HG02678 (cell line): Measurements from ENCODE around the gene UBE2Z.
"Not testable (repeated sequence)": the region's sequence is repeated elsewhere in the genome, so short reads cannot be mapped to it uniquely, and the experiment has no call there.

Experiments
- ATAC-seq: cut with Tn5 transposase; IDR thresholded peaks from one replicate; pipeline ENCODE4 v1.9.1; 2021; ENCODE audit warnings: mild to moderate bottlenecking, moderate library complexity; ENCODE audit not compliant: unreplicated experiment

Gene UBE2Z

GRCh38 chr17:48908047-48908843 lies at the start of gene UBE2Z:
Gene UBE2Z, plus strand, starts transcription at chr17:48908407. Its CDS starts 97 bp downstream, at chr17:48908504.
- ATAC-seq = peak; percentile 81

GRCh38 chr17:48860034-48860433 lies 48.2 kb upstream of the UBE2Z start:
- no peak for ATAC-seq

DNA sequence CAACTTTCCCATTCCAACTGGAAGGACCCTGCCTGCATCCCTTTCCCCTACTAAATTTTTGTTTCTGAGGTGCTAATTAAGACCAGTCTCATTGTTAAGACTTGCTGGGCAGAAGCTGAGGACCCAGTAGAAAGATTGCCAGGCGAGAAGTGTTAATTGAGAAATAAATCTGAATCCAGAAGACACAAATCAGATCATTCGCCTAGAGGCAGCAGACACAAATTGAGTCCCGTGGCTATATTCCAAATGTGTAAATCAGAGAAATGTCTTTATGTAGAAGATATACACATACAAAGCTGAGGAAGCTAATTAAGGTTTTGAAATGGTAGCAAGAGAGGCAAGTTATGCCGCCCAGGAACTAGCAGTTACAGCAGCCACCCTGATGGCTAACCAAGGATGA lies 47.8 kb upstream of the UBE2Z start:
- ATAC-seq = no peak

GRCh38 chr17:48868916-48869500 lies 39.2 kb upstream of the UBE2Z start:
- no peak for ATAC-seq

- ATAC-seq = no peak
These were observed 38.3 kb upstream of the UBE2Z start for GRCh38 chr17:48869821-48870318.

DNA sequence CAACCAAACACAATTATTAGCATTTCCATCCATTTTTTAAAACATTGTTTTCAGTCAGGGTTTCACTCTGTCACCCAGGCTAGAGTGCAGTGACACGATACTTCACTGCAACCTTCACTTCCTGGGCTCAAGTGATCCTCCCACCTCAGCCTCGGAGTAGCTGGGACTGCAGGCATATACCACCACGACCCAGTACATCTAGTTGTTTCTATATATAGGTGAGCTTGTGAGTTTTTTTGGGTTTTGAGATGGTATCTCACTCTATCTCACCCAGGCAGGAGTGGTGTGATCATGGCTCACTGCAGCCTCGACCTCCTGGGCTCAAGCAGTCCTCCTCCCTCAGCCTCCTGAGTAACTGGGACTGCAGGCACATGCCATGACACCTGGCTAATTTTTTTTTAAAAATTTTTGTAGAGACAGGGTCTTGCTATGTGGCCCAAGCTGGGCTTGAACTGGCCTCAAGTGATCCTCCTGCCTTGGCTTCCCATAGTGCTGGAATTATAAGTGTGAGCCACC lies 37.1 kb upstream of the UBE2Z start:
- no peak for ATAC-seq

DNA sequence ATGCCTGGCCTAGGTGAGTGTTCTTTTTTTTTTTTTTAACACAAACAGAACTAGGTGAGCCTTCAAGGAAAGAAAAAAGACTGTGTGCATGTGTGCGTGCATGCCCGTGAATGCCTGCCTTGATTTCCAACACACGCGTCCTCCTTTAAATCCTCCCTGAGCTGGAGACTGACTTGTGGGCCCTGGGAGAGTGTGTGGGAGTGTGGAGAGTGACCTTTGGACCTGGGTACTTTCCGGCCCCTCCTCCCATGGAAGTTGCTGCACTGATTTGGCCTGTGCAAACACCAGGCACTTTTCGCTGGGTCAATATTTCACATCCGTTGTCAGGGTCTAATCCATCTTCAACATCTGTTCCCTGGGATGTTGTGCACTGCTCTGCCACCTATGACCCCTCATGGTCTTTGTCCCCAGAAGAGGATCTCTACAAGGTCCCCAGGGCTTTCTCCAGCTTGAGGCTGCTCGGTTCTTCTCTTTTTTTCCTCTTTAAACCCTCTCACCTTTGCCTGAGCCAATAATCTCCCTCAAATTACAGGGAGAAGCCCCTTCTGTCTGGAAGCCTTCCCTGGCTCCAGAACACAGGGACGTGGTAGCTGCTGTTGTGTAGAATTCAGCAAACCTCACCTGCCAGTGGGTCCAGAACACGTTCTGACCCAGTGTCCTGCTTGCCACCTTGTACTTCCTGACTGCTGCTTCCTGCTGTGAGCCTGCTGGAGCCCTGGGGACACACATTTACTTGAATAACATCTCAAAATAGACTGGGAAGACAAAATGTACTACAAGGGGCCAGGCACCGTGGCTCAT lies 36.5 kb upstream of the UBE2Z start:
- ATAC-seq = no peak

- not testable (repeated sequence) for ATAC-seq
These were observed 35.8 kb upstream of the UBE2Z start for GRCh38 chr17:48872409-48872808.

DNA sequence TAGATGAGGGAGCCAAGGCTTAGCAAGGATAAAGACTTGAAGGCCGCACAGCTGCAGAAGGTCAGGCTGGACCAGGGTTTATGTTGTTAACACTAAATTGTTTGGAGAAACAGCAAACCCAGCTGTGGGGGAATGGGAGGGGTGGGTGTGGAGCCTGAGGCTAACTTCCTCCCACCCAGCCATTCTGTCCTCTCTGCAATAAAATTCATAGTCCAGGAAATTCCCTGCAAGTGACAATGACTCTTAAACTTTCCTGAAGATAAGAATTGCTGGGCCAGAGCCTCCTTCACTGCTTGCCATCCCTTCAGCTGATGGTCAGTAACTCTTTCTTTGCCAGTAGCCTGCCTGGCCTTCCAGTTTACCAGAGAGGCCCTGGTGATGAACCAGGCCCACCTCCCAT lies 35.0 kb upstream of the UBE2Z start:
- ATAC-seq = no peak

DNA sequence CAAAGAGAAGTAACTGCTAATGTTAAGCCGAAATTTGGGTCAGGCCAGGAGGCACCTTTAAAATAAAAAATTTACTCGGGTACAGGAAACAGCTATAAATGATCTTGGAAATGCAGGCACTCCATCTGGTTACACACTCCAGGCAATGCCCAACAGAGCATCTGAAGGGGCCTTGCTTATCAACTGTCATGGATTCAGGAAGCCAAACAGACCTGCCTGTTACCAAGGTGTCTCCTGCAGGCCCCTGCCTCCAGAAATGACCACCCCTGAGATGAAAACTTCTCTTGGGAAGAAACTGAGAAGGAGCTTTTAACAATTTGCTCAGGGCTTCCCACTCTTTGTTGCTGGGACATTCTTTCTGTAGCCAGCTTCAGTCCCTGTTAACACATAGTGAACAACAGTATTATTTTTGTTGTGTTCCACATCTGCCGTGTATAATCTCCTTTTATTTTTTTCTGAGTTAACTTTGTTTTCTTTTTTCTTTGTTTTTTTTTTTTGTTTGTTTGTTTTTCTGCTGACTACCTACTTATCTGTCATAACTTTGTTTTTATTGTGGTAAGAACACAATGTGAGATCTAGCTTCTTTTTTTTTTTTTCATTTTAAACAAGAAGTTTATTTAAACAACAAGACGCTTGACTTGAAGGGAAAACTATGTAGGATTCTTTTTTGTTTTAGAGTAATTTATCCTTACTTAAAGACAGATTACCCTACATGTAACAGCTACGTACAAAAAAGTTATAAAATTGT lies 34.3 kb upstream of the UBE2Z start:
- ATAC-seq = no peak

GRCh38 chr17:48878920-48879898 lies 29.0 kb upstream of the UBE2Z start:
- ATAC-seq = peak; percentile 49

- ATAC-seq = no peak
These were observed 25.9 kb upstream of the UBE2Z start for GRCh38 chr17:48882272-48882671.

GRCh38 chr17:48883171-48883570 lies 25.0 kb upstream of the UBE2Z start:
- no peak for ATAC-seq

- ATAC-seq = no peak
These were observed 18.1 kb upstream of the UBE2Z start for GRCh38 chr17:48890086-48890485.

DNA sequence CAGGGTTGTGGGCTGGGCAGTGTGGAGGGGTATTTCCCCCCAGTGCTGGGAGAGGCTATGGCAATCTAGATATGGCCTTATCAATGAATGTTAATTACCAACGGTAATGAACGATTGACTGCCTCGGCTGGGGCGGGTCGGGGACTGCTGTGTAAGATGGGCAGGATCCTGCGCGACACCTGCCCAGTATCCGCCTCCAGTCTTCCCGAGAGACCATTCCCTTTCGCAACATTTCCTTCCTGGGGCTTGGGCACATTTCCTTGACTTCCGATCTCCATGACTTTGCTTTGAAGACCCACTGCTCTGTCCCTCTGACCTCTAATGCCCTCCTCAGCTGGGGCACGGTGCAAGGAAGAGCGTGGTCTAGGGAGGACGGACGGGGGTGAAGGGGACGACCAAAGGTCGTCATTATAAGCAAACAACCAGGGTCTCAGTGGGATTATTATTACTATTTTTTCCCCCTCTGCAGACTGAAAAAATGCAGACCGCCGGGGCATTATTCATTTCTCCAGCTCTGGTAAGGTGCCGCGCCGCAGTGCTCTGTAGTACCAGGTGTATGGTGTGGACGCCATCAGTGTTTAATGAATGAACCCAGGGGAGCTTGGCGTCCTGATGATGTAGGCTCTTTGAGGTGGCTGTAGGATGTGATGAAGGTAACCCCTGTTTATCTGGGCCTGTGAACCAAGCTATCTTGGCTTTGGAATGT lies 15.1 kb upstream of the UBE2Z start:
- no peak for ATAC-seq

DNA sequence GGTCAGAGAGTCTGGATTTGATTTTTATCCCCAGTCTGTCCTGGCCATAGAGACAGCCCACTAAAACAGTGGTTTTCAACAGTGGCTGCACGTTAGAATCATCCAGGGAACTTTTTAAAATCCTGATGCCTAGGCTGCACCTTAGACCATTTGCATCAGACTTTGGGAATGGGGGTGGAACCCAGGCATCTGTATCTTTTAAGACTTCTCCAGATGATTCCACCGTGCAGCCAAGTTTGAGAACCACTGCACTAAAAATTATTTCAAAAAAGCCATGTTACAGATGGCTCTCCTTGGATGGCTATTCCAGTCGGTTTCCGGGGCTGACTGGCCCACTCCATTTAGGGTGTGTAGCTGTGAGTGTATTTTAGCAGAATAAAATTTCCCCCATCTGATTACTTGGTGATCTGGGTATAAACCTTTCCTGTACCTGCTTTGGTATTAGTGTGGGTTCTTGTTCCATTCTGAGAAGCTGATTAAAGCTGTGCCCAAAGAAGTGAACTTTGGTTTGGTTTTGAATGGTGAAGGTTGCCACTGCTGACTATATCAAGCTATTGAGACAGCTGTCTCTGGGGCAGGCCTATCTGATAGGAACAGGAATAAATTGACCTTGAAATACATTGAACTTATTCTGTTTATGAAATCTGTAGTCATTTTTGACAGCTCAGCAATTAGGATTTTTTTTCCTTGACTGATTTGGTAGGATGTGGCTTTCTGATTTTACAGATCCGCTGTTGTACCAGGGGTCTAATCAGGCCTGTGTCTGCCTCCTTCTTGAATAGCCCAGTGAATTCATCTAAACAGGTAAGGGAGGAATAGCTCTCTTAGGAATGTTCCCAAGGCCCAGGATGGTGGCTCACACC lies 14.3 kb upstream of the UBE2Z start:
- ATAC-seq = no peak

- ATAC-seq = no peak
These were observed 13.3 kb upstream of the UBE2Z start for GRCh38 chr17:48894886-48895285.

DNA sequence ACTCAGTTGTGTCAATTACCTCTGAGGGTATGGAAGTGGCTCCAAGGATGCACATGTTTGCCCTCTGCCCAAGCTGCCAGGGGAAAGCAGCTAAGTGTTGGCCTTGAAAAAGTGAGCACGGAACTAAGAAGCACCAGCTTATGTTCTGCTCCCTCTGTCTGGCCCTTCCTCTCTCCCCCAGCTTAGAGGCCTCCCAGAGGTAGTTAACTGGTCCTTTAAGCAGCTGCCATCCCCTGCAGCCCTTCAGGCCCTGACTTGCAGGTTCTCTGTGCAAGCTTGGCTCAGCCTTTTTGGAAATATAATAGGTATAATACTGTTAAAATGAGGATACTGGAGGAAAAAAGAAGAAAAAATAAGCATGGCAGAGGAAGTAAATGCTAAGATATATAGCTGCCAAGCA lies 7.0 kb upstream of the UBE2Z start:
- ATAC-seq = no peak
